Left ventricle myocardium superior (tissue), 1 donor: ENCODE results near the gene RPS6KA2. TPM values are rescaled to one million over a fixed set of nuclear protein-coding genes. Genes with fewer than 3 reads are reported as not detected.

Experiments
- ATAC-seq: fragments of 200-7000 bp; cut with Tn5 transposase; one replicate; pipeline ENCODE4 v1.9.1; 2020; ENCODE audit warnings: mild to moderate bottlenecking, moderate library complexity
- DNase-seq: peaks from one replicate; pipeline ENCODE4 v3.0.0-alpha.2; 2020
- intact Hi-C: fragments of 100-400 bp; cut with micrococcal nuclease; formaldehyde crosslinking; loops from one replicate; pipeline ENCODE4 v1.11.0; 2022
- total RNA-seq: library from RNA; stranded (reverse); fragmentation: NEBNext Ultra II Directional; extraction: Animal tissue kit (Norgen Biotek cat#: 25700); gene quantifications from one replicate; pipeline ENCODE4 v1.2.1, GENCODE V29; 2021
- donor health status: DM: no; HTN: yes; CAD: no; lungs with severe emphysema.

RPS6KA2 gene
- total RNA-seq, 1 donor from 2014 or later, result 63.4 TPM

GRCh38 chr6:166436195-166437139, 190.6 kb downstream of the RPS6KA2 start:
- intact Hi-C loops, result no loop called here
- DNase-seq (no peak), ATAC-seq (no peak)

GRCh38 chr6:166435574-166435973, 191.5 kb downstream of the RPS6KA2 start:
- DNase-seq (peak; percentile 70), ATAC-seq (peak; percentile 62)
- intact Hi-C loops, result no loop called here

GRCh38 chr6:166434336-166434735, 192.7 kb downstream of the RPS6KA2 start:
- DNase-seq (no peak), ATAC-seq (no peak)
- intact Hi-C loops, result no loop called here

GRCh38 chr6:166433096-166433495, 194.0 kb downstream of the RPS6KA2 start:
- ATAC-seq, result no peak
- no peak for DNase-seq
- intact Hi-C loops, result no loop called here

GRCh38 chr6:166430269-166430668, 196.8 kb downstream of the RPS6KA2 start:
- ATAC-seq (no peak), DNase-seq (no peak)
- intact Hi-C loops, result no loop called here

- DNase-seq (no peak), ATAC-seq (no peak)
- intact Hi-C loops, result no loop called here
These were observed 202.6 kb downstream of the RPS6KA2 start for GRCh38 chr6:166424431-166424830.

GRCh38 chr6:166423781-166424180, 203.3 kb downstream of the RPS6KA2 start:
- DNase-seq, result no peak
- ATAC-seq, result no peak
- intact Hi-C loops, result no loop called here

- ATAC-seq (no peak), DNase-seq (no peak)
- intact Hi-C loops, result no loop called here
These were observed 203.9 kb downstream of the RPS6KA2 start for GRCh38 chr6:166423051-166423745.

GRCh38 chr6:166422201-166422940, 204.7 kb downstream of the RPS6KA2 start:
- intact Hi-C loops, result no loop called here
- ATAC-seq (no peak), DNase-seq (no peak)

GRCh38 chr6:166420351-166420750, 206.7 kb downstream of the RPS6KA2 start:
- intact Hi-C loops, result no loop called here
- peak; percentile 48 for ATAC-seq
- no peak for DNase-seq

- ATAC-seq (no peak), DNase-seq (no peak)
- intact Hi-C loops, result no loop called here
These were observed 207.3 kb downstream of the RPS6KA2 start for GRCh38 chr6:166419717-166420116.

- DNase-seq (no peak), ATAC-seq (no peak)
- intact Hi-C loops, result no loop called here
These were observed 207.8 kb downstream of the RPS6KA2 start for GRCh38 chr6:166419286-166419685.

GRCh38 chr6:166418691-166419143, 208.3 kb downstream of the RPS6KA2 start:
- DNase-seq (no peak), ATAC-seq (no peak)
- intact Hi-C loops, result no loop called here

- intact Hi-C loops, result no loop called here
- no peak for DNase-seq
- no peak for ATAC-seq
These were observed 209.8 kb downstream of the RPS6KA2 start for GRCh38 chr6:166417285-166417691.

- DNase-seq (no peak), ATAC-seq (peak; percentile 18)
- intact Hi-C loops, result no loop called here
These were observed 211.2 kb downstream of the RPS6KA2 start for GRCh38 chr6:166415833-166416347.

- DNase-seq (no peak), ATAC-seq (no peak)
- intact Hi-C loops, result no loop called here
These were observed 211.7 kb downstream of the RPS6KA2 start for GRCh38 chr6:166415306-166415705.

- ATAC-seq (no peak), DNase-seq (no peak)
- intact Hi-C loops, result no loop called here
These were observed 213.5 kb downstream of the RPS6KA2 start for GRCh38 chr6:166413491-166413951.

GRCh38 chr6:166412911-166413384, 214.1 kb downstream of the RPS6KA2 start:
- intact Hi-C loops, result no loop called here
- ATAC-seq (no peak), DNase-seq (no peak)
